Ishikawa (cell line): ENCODE data around the gene MACROH2A2.

Experiments
- CEBPB ChIP-seq: IDR thresholded peaks from 2 replicates; pipeline ENCODE4 v1.6.1; 2012
- CREB1 ChIP-seq: IDR thresholded peaks from 2 replicates; pipeline ENCODE4 v1.6.1; 2012; ENCODE audit warnings: low read depth
- EGR1 ChIP-seq: IDR thresholded peaks from 2 replicates; pipeline ENCODE4 v1.6.1; 2012
- EP300 ChIP-seq: IDR thresholded peaks from 2 replicates; pipeline ENCODE4 v1.6.1; 2012; ENCODE audit warnings: borderline replicate concordance
- FOXM1 ChIP-seq: IDR thresholded peaks from 2 replicates; pipeline ENCODE4 v1.6.1; 2012; ENCODE audit warnings: low read depth, borderline replicate concordance
- NFIC ChIP-seq: IDR thresholded peaks from 2 replicates; pipeline ENCODE4 v1.6.1; 2012
- REST ChIP-seq: IDR thresholded peaks from 2 replicates; pipeline ENCODE4 v1.6.1; 2012; ENCODE audit warnings: low read depth, mild to moderate bottlenecking
- TAF1 ChIP-seq: IDR thresholded peaks from 2 replicates; pipeline ENCODE4 v1.6.1; 2012; ENCODE audit warnings: low read depth, mild to moderate bottlenecking
- TCF12 ChIP-seq: IDR thresholded peaks from 2 replicates; pipeline ENCODE4 v1.6.1; 2012; ENCODE audit warnings: low read depth
- YY1 ChIP-seq: IDR thresholded peaks from 2 replicates; pipeline ENCODE4 v1.6.1; 2012; ENCODE audit warnings: low read depth
- TF ChIP-seq, protein P1 (sequence below): IDR thresholded peaks from 2 replicates; pipeline ENCODE4 v1.6.1; 2012
- TF ChIP-seq, protein P2 (sequence below): IDR thresholded peaks from 2 replicates; pipeline ENCODE4 v1.6.1; 2012

DNA sequence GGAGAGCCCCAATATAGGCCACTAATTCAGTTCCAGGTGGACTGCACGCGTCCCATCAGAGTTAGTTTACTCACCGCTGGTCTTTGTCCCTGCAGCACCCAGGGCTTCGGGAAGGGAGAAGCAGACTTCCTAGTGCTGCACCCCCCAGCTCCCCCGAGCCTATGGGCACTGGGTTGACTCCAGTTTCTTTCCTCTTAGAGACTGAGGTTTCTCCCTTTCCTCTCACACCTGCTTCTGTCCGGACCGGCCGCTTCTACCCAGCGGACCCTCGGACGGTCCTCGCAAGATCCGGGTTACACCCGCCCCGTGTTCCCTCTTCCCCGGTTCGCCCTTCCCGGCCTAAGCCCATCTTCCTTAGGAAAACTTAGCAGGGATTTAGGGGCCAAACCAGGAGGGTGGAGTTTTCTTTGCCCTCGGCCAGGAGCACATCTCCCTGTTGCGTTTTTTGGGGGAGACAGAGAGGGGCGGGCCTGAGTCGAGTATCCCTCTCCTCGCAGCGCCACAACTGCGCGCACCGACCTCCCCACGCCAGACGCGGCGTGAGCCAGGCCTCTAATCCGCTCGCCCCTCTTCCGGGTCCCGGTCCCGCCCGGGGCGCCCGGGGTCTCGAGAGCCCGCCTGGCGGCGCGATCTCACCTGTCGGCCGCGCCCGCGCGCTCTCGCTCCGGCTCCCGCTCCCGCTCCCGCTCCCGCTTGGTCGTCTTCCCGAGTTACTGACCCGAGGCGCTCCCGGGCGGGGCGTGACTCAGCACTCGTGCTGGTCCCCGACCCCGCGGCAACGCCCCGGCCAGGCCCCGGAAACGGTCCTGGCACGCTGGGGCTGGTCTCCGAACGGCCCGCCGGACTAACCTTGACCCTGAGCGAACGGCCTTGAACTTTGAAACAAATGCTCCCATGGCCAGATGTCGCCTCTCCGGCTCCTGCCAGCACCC is 79.7 kb downstream of the MACROH2A2 start, which contains the start of gene AIFM2:
- TF ChIP-seq TAF1 = no peak; the same call in 1 of the 2 replicates
- TF ChIP-seq, protein P1, sequence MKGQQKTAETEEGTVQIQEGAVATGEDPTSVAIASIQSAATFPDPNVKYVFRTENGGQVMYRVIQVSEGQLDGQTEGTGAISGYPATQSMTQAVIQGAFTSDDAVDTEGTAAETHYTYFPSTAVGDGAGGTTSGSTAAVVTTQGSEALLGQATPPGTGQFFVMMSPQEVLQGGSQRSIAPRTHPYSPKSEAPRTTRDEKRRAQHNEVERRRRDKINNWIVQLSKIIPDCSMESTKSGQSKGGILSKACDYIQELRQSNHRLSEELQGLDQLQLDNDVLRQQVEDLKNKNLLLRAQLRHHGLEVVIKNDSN = no peak
- TF ChIP-seq CEBPB = no peak
- TF ChIP-seq TCF12 = peak; percentile 58; the same call in 1 of the 2 replicates
- no peak for TF ChIP-seq YY1
- TF ChIP-seq REST = no peak
- TF ChIP-seq, protein P2, sequence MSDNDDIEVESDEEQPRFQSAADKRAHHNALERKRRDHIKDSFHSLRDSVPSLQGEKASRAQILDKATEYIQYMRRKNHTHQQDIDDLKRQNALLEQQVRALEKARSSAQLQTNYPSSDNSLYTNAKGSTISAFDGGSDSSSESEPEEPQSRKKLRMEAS = peak; percentile 73; the same call in 1 of the 2 replicates
- TF ChIP-seq CREB1 = no peak
- TF ChIP-seq EP300 = peak; percentile 64
- no peak; the same call in 1 of the 2 replicates for TF ChIP-seq FOXM1
- no peak for TF ChIP-seq EGR1
- peak; percentile 21; the same call in 1 of the 2 replicates for TF ChIP-seq NFIC
